Astrocyte (in vitro differentiated cells and primary cell): ENCODE data around the gene MEG3.

Experiments
- CTCF ChIP-seq: IDR thresholded peaks from 2 replicates; pipeline ENCODE4 v1.5.1; 2011; ENCODE audit warnings: low read depth, mild to moderate bottlenecking, inconsistent platforms, low read length, moderate library complexity; ENCODE audit not compliant: insufficient read depth
- EZH2 ChIP-seq: IDR thresholded peaks from 2 replicates; pipeline ENCODE4 v1.6.1; 2012; ENCODE audit warnings: mild to moderate bottlenecking, low read length, inconsistent platforms; ENCODE audit not compliant: insufficient read depth

GRCh38 chr14:100907240-100907639 is 81.3 kb downstream of the MEG3 start:
- TF ChIP-seq EZH2 (no peak), CTCF (no peak)
